Neuron (in vitro differentiated cells): ENCODE data around the gene PSMA7.
"Not testable (repeated sequence)": the region's sequence is repeated elsewhere in the genome, so short reads cannot be mapped to it uniquely, and the experiment has no call there.

Source experiments
- H2AFZ ChIP-seq: one replicate; pipeline ENCODE4 v1.6.1; 2013; ENCODE audit warnings: low read depth, mild to moderate bottlenecking, inconsistent platforms, low read length, moderate library complexity
- H3K27me3 ChIP-seq: one replicate; pipeline ENCODE4 v1.6.1; 2013; ENCODE audit warnings: low read length; ENCODE audit not compliant: insufficient read depth
- H3K36me3 ChIP-seq: one replicate; pipeline ENCODE4 v1.6.1; 2013; ENCODE audit warnings: low read length; ENCODE audit not compliant: insufficient read depth
- H3K4me1 ChIP-seq: one replicate; pipeline ENCODE4 v1.6.1; 2013; ENCODE audit warnings: low read length; ENCODE audit not compliant: insufficient read depth
- H3K4me3 ChIP-seq: 2 replicates; pipeline ENCODE4 v1.5.1; 2013; ENCODE audit warnings: mild to moderate bottlenecking, low read length, moderate library complexity
- H3K9me3 ChIP-seq: one replicate; pipeline ENCODE4 v1.6.1; 2013; ENCODE audit warnings: low read length

PSMA7 gene

GRCh38 chr20:62157387-62158087, 14.3 kb upstream of the PSMA7 start:
- Histone ChIP-seq H3K9me3 (peaks cover 9% of the 10 kb centered on the region), H3K36me3 (peaks cover 66% of the 10 kb centered on the region), H2AFZ (no peak overlapping the region), H3K4me1 (peaks cover 3% of the 10 kb centered on the region), H3K4me3 (no peak overlapping the region), H3K27me3 (no peaks in the 10 kb centered on the region)

GRCh38 chr20:62156592-62157386, 13.6 kb upstream of the PSMA7 start:
- peaks cover 66% of the 10 kb centered on the region for H3K36me3 ChIP-seq
- H2AFZ ChIP-seq, result no peak overlapping the region
- no peak overlapping the region for H3K4me3 ChIP-seq
- H3K9me3 ChIP-seq, result peaks cover 12% of the 10 kb centered on the region
- no peaks in the 10 kb centered on the region for H3K27me3 ChIP-seq
- H3K4me1 ChIP-seq, result peaks cover 3% of the 10 kb centered on the region

GRCh38 chr20:62156254-62156556, 13.0 kb upstream of the PSMA7 start:
- Histone ChIP-seq H3K4me1 (peaks cover 3% of the 10 kb centered on the region), H3K27me3 (no peaks in the 10 kb centered on the region), H3K36me3 (peaks cover 64% of the 10 kb centered on the region), H2AFZ (no peak overlapping the region), H3K9me3 (peaks cover 12% of the 10 kb centered on the region), H3K4me3 (no peak overlapping the region)

GRCh38 chr20:62155428-62156253, 12.4 kb upstream of the PSMA7 start:
- H3K36me3 ChIP-seq, result peaks cover 58% of the 10 kb centered on the region
- H3K4me1 ChIP-seq, result peaks cover 3% of the 10 kb centered on the region
- H3K4me3 ChIP-seq, result no peak overlapping the region
- no peaks in the 10 kb centered on the region for H3K27me3 ChIP-seq
- H3K9me3 ChIP-seq, result peaks cover 12% of the 10 kb centered on the region
- H2AFZ ChIP-seq, result no peak overlapping the region

- Histone ChIP-seq H3K27me3 (no peaks in the 10 kb centered on the region), H3K4me3 (no peak overlapping the region), H3K36me3 (peaks cover 34% of the 10 kb centered on the region), H2AFZ (no peak overlapping the region), H3K9me3 (peaks cover 17% of the 10 kb centered on the region), H3K4me1 (peaks cover 19% of the 10 kb centered on the region)
These were observed 8.7 kb upstream of the PSMA7 start for GRCh38 chr20:62151835-62152364.

GRCh38 chr20:62151225-62151624, 8.0 kb upstream of the PSMA7 start:
- H3K9me3 ChIP-seq, result peaks cover 17% of the 10 kb centered on the region
- peaks cover 35% of the 10 kb centered on the region for H3K36me3 ChIP-seq
- no peak overlapping the region for H2AFZ ChIP-seq
- peaks cover 15% of the 10 kb centered on the region for H3K4me1 ChIP-seq
- no peaks in the 10 kb centered on the region for H3K27me3 ChIP-seq
- H3K4me3 ChIP-seq, result no peak overlapping the region

- H3K4me1 ChIP-seq, result peaks cover 19% of the 10 kb centered on the region
- no peak overlapping the region for H3K4me3 ChIP-seq
- no peak overlapping the region for H2AFZ ChIP-seq
- peaks cover 21% of the 10 kb centered on the region for H3K9me3 ChIP-seq
- no peaks in the 10 kb centered on the region for H3K27me3 ChIP-seq
- H3K36me3 ChIP-seq, result peaks cover 40% of the 10 kb centered on the region
These were observed 7.0 kb upstream of the PSMA7 start for GRCh38 chr20:62150310-62150575.

- H3K36me3 ChIP-seq, result peaks cover 43% of the 10 kb centered on the region
- peaks cover 24% of the 10 kb centered on the region for H3K4me1 ChIP-seq
- H3K9me3 ChIP-seq, result peaks cover 21% of the 10 kb centered on the region
- no peaks in the 10 kb centered on the region for H3K27me3 ChIP-seq
- H3K4me3 ChIP-seq, result no peak overlapping the region
- no peak overlapping the region for H2AFZ ChIP-seq
These were observed 6.5 kb upstream of the PSMA7 start for GRCh38 chr20:62149532-62150309.

- H3K4me3 ChIP-seq, result no peak overlapping the region
- peaks cover 20% of the 10 kb centered on the region for H3K9me3 ChIP-seq
- H3K36me3 ChIP-seq, result peaks cover 36% of the 10 kb centered on the region
- peaks cover 28% of the 10 kb centered on the region for H3K4me1 ChIP-seq
- H3K27me3 ChIP-seq, result no peaks in the 10 kb centered on the region
- no peak overlapping the region for H2AFZ ChIP-seq
These were observed 5.7 kb upstream of the PSMA7 start for GRCh38 chr20:62148908-62149314.

GRCh38 chr20:62148383-62148782, 5.2 kb upstream of the PSMA7 start:
- Histone ChIP-seq H3K36me3 (peaks cover 31% of the 10 kb centered on the region), H3K4me1 (peaks cover 28% of the 10 kb centered on the region), H3K9me3 (peaks cover 16% of the 10 kb centered on the region)
- not testable (repeated sequence) for H2AFZ ChIP-seq, H3K4me3 ChIP-seq, H3K27me3 ChIP-seq

- Histone ChIP-seq H3K9me3 (peaks cover 12% of the 10 kb centered on the region), H3K4me1 (peaks cover 28% of the 10 kb centered on the region), H3K36me3 (peaks cover 24% of the 10 kb centered on the region), H2AFZ (no peak overlapping the region), H3K27me3 (no peaks in the 10 kb centered on the region), H3K4me3 (no peak overlapping the region)
These were observed 4.3 kb upstream of the PSMA7 start for GRCh38 chr20:62147528-62147927.

GRCh38 chr20:62147125-62147524, 3.9 kb upstream of the PSMA7 start:
- Histone ChIP-seq H3K4me3 (no peak overlapping the region), H3K36me3 (peaks cover 20% of the 10 kb centered on the region), H3K27me3 (no peaks in the 10 kb centered on the region), H2AFZ (no peak overlapping the region), H3K4me1 (peaks cover 28% of the 10 kb centered on the region), H3K9me3 (peaks cover 11% of the 10 kb centered on the region)
